Suprapubic skin (tissue), 4 donors: ENCODE results near the gene ZG16. TPM values are rescaled to one million over a fixed set of nuclear protein-coding genes. Genes with fewer than 3 reads are reported as not detected.

Source experiments
- DNase-seq, 2 donors: peaks; one replicate each; pipeline ENCODE4 v3.0.0-alpha.2; 2019; ENCODE audit warnings: low spot score in 2 of 2
- H3K27ac ChIP-seq: fragments of 200-600 bp; sonication (generic); one replicate; pipeline ENCODE4 v1.5.1; 2019
- H3K27me3 ChIP-seq: fragments of 200-600 bp; sonication (generic); one replicate; pipeline ENCODE4 v1.5.1; 2019
- H3K36me3 ChIP-seq: fragments of 200-600 bp; sonication (generic); one replicate; pipeline ENCODE4 v1.5.1; 2019
- H3K4me1 ChIP-seq: fragments of 200-600 bp; sonication (generic); one replicate; pipeline ENCODE4 v1.5.1; 2019
- H3K4me3 ChIP-seq: fragments of 200-600 bp; sonication (generic); one replicate; pipeline ENCODE4 v1.5.1; 2019; ENCODE audit warnings: mild to moderate bottlenecking
- H3K9me3 ChIP-seq: fragments of 200-600 bp; sonication (generic); one replicate; pipeline ENCODE4 v1.5.1; 2019
- EP300 ChIP-seq: sonication (generic); formaldehyde crosslinking; IDR thresholded peaks from one replicate; pipeline ENCODE4 v1.6.1; 2017; ENCODE audit warnings: antibody characterized with exemption
- POLR2A ChIP-seq, 2 donors: fragments of 450-650 bp; IDR thresholded peaks; one replicate each; pipeline ENCODE4 v1.6.1; 2017; ENCODE audit warnings: antibody characterized with exemption in 2 of 2, mild to moderate bottlenecking in 2 of 2, moderate library complexity in 2 of 2
- POLR2AphosphoS5 ChIP-seq, 3 donors: sonication (generic); formaldehyde crosslinking; IDR thresholded peaks; one replicate each; pipeline ENCODE4 v1.6.1; 2017; ENCODE audit warnings: antibody characterized with exemption in 3 of 3
- WGBS: methylation state at CpG from one replicate; pipeline ENCODE4 v1.1.5; 2018; 5-methylcytosine and 5-hydroxymethylcytosine counted together
- total RNA-seq, 4 donors: library from RNA; depleted of rRNA; stranded (reverse); fragments of >200 nt; gene quantifications; one replicate each; pipeline ENCODE4 v1.1.0, GENCODE V29; 2016
- TF ChIP-seq, protein P1 (sequence below), 2 donors: fragments of 200-600 bp in 1 of 2; fragments of 450-650 bp in 1 of 2; sonication (generic) in 1 of 2; IDR thresholded peaks; one replicate each; pipeline ENCODE4 v1.5.1; 2016 to 2019; ENCODE audit warnings: antibody characterized with exemption in 2 of 2, mild to moderate bottlenecking in 1 of 2, moderate library complexity in 1 of 2

Gene ZG16
- total RNA-seq, 4 donors from 2014 or later: 0.89 TPM; not detected in 3

DNA sequence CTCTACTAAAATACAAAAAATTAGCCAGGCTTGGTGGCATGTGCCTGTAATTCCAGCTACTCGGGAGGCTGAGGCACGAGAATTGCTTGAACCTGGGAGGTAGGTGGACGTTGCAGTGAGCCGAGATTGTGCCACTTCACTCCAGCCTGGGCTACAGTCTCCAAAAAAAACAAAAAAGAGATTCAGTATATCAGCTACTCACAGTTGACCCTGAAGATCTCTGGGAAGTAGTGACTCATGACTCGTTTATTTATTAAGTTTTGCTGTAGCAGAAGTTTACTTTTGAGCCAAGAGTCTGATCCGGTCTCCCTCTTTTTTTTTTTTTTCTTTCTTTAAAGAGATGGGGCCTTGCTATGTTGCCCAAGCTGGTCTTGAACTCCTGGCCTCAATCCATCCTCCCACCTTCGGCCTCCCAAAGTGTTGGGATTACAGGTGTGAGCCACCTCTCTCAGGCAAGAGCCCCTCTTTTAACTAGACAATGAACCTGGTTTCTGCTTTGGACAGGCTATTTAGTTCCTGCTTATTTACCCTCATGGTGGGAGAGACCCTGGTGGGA, 46.6 kb downstream of the ZG16 start:
- H3K27ac ChIP-seq: peak overlapping the region; percentile 63
- H3K4me1 ChIP-seq: peaks cover 67% of the 10 kb centered on the region
- no peaks in the 10 kb centered on the region for H3K9me3 ChIP-seq
- peaks cover under 1% of the 10 kb centered on the region for H3K36me3 ChIP-seq
- DNase-seq: no peak
- no peak for TF ChIP-seq POLR2A (IDR thresholded peaks at IDR 0.05)
- TF ChIP-seq, protein P1, sequence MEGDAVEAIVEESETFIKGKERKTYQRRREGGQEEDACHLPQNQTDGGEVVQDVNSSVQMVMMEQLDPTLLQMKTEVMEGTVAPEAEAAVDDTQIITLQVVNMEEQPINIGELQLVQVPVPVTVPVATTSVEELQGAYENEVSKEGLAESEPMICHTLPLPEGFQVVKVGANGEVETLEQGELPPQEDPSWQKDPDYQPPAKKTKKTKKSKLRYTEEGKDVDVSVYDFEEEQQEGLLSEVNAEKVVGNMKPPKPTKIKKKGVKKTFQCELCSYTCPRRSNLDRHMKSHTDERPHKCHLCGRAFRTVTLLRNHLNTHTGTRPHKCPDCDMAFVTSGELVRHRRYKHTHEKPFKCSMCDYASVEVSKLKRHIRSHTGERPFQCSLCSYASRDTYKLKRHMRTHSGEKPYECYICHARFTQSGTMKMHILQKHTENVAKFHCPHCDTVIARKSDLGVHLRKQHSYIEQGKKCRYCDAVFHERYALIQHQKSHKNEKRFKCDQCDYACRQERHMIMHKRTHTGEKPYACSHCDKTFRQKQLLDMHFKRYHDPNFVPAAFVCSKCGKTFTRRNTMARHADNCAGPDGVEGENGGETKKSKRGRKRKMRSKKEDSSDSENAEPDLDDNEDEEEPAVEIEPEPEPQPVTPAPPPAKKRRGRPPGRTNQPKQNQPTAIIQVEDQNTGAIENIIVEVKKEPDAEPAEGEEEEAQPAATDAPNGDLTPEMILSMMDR (IDR thresholded peaks at IDR 0.05): no peak
- TF ChIP-seq POLR2AphosphoS5 (IDR thresholded peaks at IDR 0.05): no peak
- TF ChIP-seq EP300: no peak
- no peaks in the 10 kb centered on the region for H3K27me3 ChIP-seq
- WGBS: 26% methylated on average over 7 of the region's 7 CpGs
- no peak overlapping the region for H3K4me3 ChIP-seq

DNA sequence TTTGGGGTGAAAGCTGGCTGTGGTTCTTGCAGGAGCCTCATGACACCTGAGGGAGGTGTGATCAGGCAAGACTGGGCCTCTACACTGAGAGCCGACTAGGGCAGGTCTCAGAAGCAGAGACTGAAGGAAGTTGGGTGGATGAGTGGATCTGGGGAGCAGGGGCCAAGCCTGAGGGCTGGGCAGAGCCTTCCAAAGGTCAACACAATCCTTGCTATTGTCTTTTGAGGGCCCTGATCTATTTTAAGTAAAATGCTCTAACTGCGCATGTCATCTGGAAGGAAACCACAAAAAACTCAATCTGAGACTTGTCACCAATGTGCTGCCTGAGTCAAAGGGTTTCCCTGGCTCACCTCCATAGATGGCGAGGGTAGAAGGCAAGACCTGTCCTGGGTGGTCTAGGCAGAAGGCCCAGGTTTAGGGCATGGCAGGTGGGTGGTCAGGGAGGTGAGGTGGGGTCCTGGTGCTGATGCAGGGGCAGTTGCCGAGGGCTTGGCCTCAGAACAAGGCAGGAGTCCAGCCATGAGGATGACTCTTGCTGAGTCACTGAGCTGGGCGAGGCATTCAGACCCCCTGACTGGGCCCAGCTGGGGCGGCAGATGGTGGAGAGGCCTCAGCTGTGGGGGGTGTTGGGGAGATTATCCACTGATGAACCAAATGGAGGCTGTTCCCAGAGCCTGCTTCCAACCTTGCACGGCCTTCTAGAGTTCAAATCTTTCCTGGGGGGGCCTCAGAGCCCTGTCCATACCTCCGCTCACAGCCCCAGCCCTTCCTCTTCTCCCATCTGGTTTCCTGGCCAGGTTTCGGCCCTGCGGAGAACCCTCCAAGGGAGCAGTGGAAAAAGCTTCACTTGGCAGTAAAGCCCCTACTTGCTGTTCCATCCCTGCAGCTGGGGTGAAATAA, 47.3 kb downstream of the ZG16 start:
- Histone ChIP-seq H3K4me3 (peak overlapping the region; percentile 11), H3K36me3 (peaks cover under 1% of the 10 kb centered on the region), H3K9me3 (no peaks in the 10 kb centered on the region), H3K27me3 (no peaks in the 10 kb centered on the region), H3K4me1 (peaks cover 62% of the 10 kb centered on the region), H3K27ac (peak overlapping the region; percentile 63)
- 68% methylated on average over 7 of the region's 10 CpGs for WGBS
- TF ChIP-seq EP300: no peak
- TF ChIP-seq POLR2A (IDR thresholded peaks at IDR 0.05): no peak
- no peak for TF ChIP-seq POLR2AphosphoS5 (IDR thresholded peaks at IDR 0.05)
- TF ChIP-seq, protein P1 (IDR thresholded peaks at IDR 0.05): no peak
- no peak for DNase-seq

DNA sequence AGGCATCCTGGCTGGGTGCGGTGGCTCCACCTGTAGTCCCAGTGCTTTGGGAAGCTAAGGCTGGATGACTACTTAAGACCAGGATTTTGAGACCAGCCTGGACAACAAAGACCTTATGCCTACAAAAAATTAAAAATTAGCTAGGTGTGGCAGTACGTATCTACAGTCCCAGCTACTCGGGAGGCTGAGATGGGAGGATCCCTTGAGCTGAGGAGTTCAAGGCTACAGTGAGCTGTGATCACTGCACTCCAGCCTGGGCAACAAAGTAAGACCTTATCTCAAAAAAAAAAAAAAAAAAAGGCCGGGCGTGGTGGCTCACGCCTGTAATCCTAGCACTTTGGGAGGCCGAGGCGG, 48.3 kb downstream of the ZG16 start:
- peak overlapping the region; percentile 63 for H3K27ac ChIP-seq

DNA sequence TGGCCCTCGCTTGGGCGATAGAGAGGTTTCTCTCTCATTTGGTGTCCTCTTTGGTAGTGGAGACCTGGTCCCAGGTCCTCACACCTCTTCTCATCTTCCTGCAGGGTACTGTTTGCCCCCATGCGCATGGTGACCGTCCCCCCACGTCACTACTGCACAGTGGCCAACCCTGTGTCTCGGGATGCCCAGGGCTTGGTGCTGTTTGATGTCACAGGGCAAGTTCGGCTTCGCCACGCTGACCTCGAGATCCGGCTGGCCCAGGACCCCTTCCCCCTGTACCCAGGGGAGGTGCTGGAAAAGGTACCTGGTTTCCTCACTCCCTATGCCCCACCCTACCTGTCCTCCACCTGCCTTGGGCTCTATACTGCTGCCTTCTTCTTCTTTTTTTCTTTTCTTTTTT, 52.7 kb downstream of the ZG16 start:
- no peaks in the 10 kb centered on the region for H3K9me3 ChIP-seq
- no peaks in the 10 kb centered on the region for H3K27me3 ChIP-seq
- DNase-seq: no peak
- WGBS: 91% methylated on average over 11 of the region's 11 CpGs
- no peak overlapping the region for H3K27ac ChIP-seq
- H3K4me1 ChIP-seq: peaks cover 25% of the 10 kb centered on the region
- no peak for TF ChIP-seq EP300
- H3K36me3 ChIP-seq: peaks cover 47% of the 10 kb centered on the region
- no peak overlapping the region for H3K4me3 ChIP-seq

More for the DNA sequence above, 48.3 kb downstream of the ZG16 start:
- Histone ChIP-seq H3K36me3 (peaks cover 10% of the 10 kb centered on the region), H3K9me3 (no peaks in the 10 kb centered on the region), H3K4me1 (peaks cover 65% of the 10 kb centered on the region), H3K27me3 (no peaks in the 10 kb centered on the region), H3K4me3 (no peak overlapping the region)
- WGBS: 90% methylated on average over 8 of the region's 8 CpGs
- TF ChIP-seq EP300 (no peak), POLR2A (IDR thresholded peaks at IDR 0.05) (no peak), POLR2AphosphoS5 (IDR thresholded peaks at IDR 0.05) (no peak)
- TF ChIP-seq, protein P1 (IDR thresholded peaks at IDR 0.05): no peak
- DNase-seq: no peak

DNA sequence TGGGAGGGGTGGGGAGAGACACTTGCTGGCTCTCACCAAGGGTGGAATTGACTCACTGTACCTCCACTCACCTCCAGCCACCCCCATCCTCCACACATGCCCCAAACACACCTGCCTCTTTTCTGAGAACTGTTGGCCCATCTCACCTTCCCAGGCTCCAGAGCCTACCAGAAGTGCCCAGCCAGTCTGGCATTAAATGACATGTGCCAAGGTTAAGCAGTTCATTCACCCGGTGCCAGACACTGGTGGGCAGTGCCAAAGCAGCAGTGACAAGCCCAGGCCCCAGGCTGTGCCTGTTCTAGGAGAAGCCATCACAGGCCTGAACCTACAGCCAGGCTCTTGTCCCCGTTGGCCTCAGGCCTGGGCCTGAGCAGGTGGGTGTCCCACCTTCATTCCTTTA, 53.4 kb downstream of the ZG16 start:
- DNase-seq: no peak
- TF ChIP-seq POLR2A (IDR thresholded peaks at IDR 0.05): no peak
- TF ChIP-seq, protein P1 (IDR thresholded peaks at IDR 0.05): no peak
- TF ChIP-seq EP300: no peak
- no peak for TF ChIP-seq POLR2AphosphoS5 (IDR thresholded peaks at IDR 0.05)
- Histone ChIP-seq H3K9me3 (no peaks in the 10 kb centered on the region), H3K4me1 (peaks cover 20% of the 10 kb centered on the region), H3K27ac (no peak overlapping the region), H3K4me3 (no peak overlapping the region), H3K36me3 (peaks cover 52% of the 10 kb centered on the region), H3K27me3 (no peaks in the 10 kb centered on the region)
- WGBS: 50% methylated on average over 2 of the region's 2 CpGs

Other genes starting within 250 kb of the ZG16 start
- gene SPN, start 115.0 kb upstream of the ZG16 start, total RNA-seq: 1 to 10 TPM; 2.2 to 6.3 (median 4.7) TPM
- gene QPRT, start 99.1 kb upstream of the ZG16 start, total RNA-seq: 1 to 10 TPM; 2.2 to 5.5 (median 3.5) TPM
- gene C16orf54, start 32.3 kb upstream of the ZG16 start, total RNA-seq: 1 to 10 TPM in 1 of 4 donors, under 1 TPM in 1, not detected in 2; 0.34 to 1.1 TPM
- 10 to 100 TPM; 42.8 to 65.7 (median 55.1) TPM for gene KIF22, start 12.5 kb downstream of the ZG16 start, total RNA-seq
- 100 to 1,000 TPM in 3 of 4 donors, 10 to 100 TPM in 1; 98.4 to 180 (median 125) TPM for gene MAZ, start 28.3 kb downstream of the ZG16 start, total RNA-seq
- 1 to 10 TPM in 3 of 4 donors, not detected in 1; 1.1 to 6.8 (median 3.7) TPM for gene PRRT2, start 33.9 kb downstream of the ZG16 start, total RNA-seq
- 10 to 100 TPM; 23.3 to 35.2 (median 23.8) TPM for gene PAGR1, start 37.9 kb downstream of the ZG16 start, total RNA-seq
- gene MVP, start 42.2 kb downstream of the ZG16 start, total RNA-seq: 100 to 1,000 TPM in 1 of 4 donors, 10 to 100 TPM in 3; 54.9 to 104 (median 68.1) TPM
- 100 to 1,000 TPM in 1 of 4 donors, 10 to 100 TPM in 3; 68.7 to 112 (median 96.7) TPM for gene CDIPT, start 85.0 kb downstream of the ZG16 start, total RNA-seq
- 1 to 10 TPM in 3 of 4 donors, under 1 TPM in 1; 0.98 to 2.9 (median 1.2) TPM for gene SEZ6L2, start 121.3 kb downstream of the ZG16 start, total RNA-seq
- under 1 TPM in 1 of 4 donors, not detected in 3; 0.34 TPM for gene ASPHD1, start 122.2 kb downstream of the ZG16 start, total RNA-seq
- 10 to 100 TPM; 20.3 to 43.9 (median 32.0) TPM for gene KCTD13, start 148.0 kb downstream of the ZG16 start, total RNA-seq
- 100 to 1,000 TPM in 3 of 4 donors, 10 to 100 TPM in 1; 78.0 to 109 (median 106) TPM for gene TMEM219, start 183.8 kb downstream of the ZG16 start, total RNA-seq
- 10 to 100 TPM; 29.1 to 54.4 (median 39.1) TPM for gene TAOK2, start 195.6 kb downstream of the ZG16 start, total RNA-seq
- 10 to 100 TPM; 14.6 to 29.3 (median 21.7) TPM for gene HIRIP3, start 217.4 kb downstream of the ZG16 start, total RNA-seq
- gene INO80E, start 218.0 kb downstream of the ZG16 start, total RNA-seq: 10 to 100 TPM; 48.2 to 58.7 (median 51.0) TPM
- under 1 TPM in 1 of 4 donors, not detected in 3; 0.42 TPM for gene DOC2A, start 232.8 kb downstream of the ZG16 start, total RNA-seq
- gene C16orf92, start 244.9 kb downstream of the ZG16 start, total RNA-seq: not detected